ENCODE data around the gene GSTM4.
"Not testable (repeated sequence)": the region's sequence is repeated elsewhere in the genome, so short reads cannot be mapped to it uniquely, and the experiment has no call there.

Gene GSTM4

GRCh38 chr1:109697861-109698260, 42.0 kb downstream of the GSTM4 start:
- DNase-seq (ENCODE audit: low read depth in 1 of 2, low spot score in 1 of 2), result not testable (repeated sequence)

GRCh38 chr1:109702940-109703339, 47.0 kb downstream of the GSTM4 start:
- DNase-seq (ENCODE audit: low read depth in 1 of 2, low spot score in 1 of 2), result not testable (repeated sequence)

GRCh38 chr1:109704173-109704572, 48.3 kb downstream of the GSTM4 start:
- no peak for DNase-seq (ENCODE audit: low read depth in 1 of 2, low spot score in 1 of 2)

GRCh38 chr1:109705411-109705810, 49.5 kb downstream of the GSTM4 start:
- no peak for DNase-seq (ENCODE audit: low read depth in 1 of 2, low spot score in 1 of 2)

GRCh38 chr1:109708949-109709348, 53.0 kb downstream of the GSTM4 start:
- not testable (repeated sequence) for DNase-seq (ENCODE audit: low read depth in 1 of 2, low spot score in 1 of 2)

GRCh38 chr1:109709822-109710221, 53.9 kb downstream of the GSTM4 start:
- DNase-seq (ENCODE audit: low read depth in 1 of 2, low spot score in 1 of 2), result not testable (repeated sequence)
